HG03095 (cell line): Measurements from ENCODE around the gene LIFR.
"Not testable (repeated sequence)": the region's sequence is repeated elsewhere in the genome, so short reads cannot be mapped to it uniquely, and the experiment has no call there.

Experiments
- ATAC-seq: cut with Tn5 transposase; IDR thresholded peaks from one replicate; pipeline ENCODE4 v1.9.1; 2021; ENCODE audit warnings: moderate library complexity; ENCODE audit not compliant: unreplicated experiment

The LIFR gene

GRCh38 chr5:38582975-38583319 is 26.5 kb upstream of the LIFR start:
- no peak for ATAC-seq

DNA sequence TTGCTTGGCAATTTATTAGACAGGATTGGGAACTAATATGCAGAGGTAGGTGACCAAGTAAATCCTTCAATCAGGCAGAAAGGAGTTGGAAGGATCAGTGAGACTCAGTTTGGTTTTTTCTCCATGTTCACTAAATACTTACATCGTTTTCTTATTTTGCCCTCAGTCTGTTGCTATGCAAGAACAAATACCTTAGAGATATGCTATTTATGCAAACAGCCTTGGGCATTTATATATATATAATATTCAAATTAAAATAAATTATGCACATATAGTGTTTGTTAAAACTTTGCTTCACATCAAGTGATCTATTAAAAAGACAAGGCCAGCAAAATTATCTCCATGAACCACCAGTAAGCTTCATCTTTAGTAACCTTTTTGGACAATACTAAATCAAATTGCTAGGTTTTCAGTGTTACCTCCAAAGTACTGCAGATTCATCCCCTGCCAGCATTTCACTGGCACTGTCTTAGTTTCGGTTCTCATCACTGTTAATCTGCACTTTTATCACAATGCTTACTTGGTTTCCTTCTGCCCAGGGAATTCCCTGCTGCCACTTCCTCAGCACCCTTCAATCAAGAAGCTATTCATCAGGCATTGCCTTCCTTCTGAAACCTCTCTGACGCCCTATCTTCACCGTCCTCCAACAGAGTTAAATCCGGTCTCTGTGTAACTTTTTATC is 26.0 kb upstream of the LIFR start:
- ATAC-seq: no peak

DNA sequence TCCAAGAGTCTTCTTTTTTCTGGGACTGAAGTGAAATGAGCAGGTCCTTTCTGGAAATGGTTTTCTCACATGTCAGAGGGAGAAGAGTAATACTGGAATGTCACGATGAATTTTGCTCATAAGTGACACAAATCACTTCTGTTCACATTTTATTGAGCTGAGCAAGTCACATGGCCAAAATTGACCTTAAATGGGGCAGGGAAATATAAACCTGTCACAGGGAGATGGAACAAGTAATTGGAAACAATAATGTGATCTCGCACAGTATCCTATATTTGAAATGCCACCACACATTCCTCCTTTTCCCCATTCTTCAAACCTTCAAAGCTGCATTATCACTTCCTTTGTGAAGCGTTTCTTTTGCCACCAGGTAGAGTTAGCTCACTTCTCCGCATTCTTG is 25.2 kb upstream of the LIFR start:
- no peak for ATAC-seq

- ATAC-seq: no peak
Measured at GRCh38 chr5:38579105-38579504, 22.7 kb upstream of the LIFR start.

GRCh38 chr5:38576961-38577684 is 20.7 kb upstream of the LIFR start:
- ATAC-seq: no peak

DNA sequence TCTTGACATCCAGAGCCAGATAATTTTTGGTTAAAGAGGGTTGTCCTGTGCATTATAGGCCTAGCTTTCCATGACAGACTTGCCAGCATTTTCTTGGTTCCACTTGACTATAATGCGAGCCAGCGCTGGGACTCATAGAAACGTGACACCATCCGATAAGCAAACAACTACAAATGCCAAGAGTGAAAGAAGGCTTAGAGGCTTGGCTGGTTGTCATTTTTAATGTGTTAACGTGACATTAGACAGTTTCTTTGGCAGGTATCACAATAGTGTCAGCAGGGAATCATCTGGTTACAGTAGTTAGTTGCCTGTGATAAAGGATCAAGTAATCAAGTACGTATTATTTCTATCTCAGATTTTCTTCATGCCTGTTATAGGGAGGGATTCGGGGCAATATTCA is 20.0 kb upstream of the LIFR start:
- ATAC-seq: no peak

GRCh38 chr5:38575476-38575875 is 19.0 kb upstream of the LIFR start:
- ATAC-seq: no peak

DNA sequence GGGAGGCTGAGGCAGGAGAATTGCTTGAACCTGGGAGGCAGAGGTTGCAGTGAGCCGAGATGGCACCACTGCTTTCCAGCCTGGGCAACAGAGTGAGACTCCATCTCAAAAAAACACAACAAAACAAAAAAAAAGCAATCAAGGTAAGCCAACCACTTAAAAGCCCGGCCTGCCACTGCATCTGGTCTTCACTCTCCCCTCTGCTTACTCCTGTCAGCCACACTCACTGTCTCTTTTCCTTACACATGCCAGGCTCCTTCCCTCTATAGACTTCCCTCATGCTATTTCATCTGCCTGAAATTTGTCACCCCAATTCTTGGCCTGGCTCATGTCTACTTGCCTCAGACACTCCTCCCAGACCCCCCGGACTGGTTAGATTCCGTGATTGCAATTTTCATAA is 17.6 kb upstream of the LIFR start:
- ATAC-seq: no peak

DNA sequence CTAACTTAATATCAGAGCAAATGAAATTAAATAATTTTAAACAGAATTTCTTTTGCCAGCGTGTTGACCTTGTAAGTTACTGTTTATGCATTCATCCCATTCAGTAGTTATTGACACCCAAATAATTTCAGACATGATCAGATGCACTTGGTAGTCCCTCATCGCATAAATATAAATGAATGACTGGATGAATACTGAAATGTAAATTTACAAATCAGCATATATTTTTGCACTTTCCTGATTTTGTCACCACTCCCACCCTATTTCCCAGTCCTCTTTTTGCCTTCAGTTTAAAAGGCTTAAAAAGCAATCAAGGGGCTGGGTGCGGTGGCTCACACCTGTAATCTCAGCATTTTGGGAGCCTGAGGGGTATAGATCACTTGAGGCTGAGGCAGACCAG is 17.1 kb upstream of the LIFR start:
- ATAC-seq: no peak

GRCh38 chr5:38569180-38569579 is 12.7 kb upstream of the LIFR start:
- ATAC-seq: no peak

DNA sequence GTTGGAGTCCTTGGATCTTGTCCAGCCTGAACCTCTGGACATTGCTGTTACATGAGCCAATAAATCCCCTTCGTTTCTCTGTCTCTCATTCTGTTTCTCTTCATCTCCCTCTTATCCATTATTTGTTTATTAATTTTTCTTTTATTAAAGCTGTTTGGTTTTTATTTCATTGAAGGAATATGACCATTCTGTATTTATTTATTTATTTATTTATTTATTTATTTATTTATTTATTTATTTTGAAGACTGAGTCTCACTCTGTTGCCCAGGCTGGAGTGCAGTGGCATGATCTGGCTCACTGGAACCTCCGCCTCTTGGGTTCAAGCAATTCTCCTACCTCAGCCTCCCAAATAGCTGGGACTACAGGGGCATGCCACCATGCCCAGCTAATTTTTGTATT is 10.9 kb upstream of the LIFR start:
- not testable (repeated sequence) for ATAC-seq

DNA sequence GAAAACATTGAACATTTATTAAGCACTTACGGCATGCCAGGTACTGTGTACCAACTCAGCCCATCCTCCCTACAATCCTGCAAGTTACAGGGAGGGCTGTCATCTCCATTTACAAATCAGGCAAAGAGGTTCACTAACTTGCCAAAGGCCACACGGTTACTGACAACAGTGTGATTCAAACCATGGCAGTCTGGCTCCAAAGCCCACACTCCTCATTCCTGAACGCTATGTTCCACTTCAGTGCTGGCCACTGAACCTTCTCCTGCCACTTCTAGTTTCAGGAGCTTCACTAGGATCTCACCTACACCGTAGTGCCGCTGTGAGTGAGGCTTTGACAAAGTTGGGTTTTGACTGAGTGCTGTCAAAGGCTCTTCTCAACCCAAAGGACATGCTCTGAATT is 7.2 kb upstream of the LIFR start:
- no peak for ATAC-seq

DNA sequence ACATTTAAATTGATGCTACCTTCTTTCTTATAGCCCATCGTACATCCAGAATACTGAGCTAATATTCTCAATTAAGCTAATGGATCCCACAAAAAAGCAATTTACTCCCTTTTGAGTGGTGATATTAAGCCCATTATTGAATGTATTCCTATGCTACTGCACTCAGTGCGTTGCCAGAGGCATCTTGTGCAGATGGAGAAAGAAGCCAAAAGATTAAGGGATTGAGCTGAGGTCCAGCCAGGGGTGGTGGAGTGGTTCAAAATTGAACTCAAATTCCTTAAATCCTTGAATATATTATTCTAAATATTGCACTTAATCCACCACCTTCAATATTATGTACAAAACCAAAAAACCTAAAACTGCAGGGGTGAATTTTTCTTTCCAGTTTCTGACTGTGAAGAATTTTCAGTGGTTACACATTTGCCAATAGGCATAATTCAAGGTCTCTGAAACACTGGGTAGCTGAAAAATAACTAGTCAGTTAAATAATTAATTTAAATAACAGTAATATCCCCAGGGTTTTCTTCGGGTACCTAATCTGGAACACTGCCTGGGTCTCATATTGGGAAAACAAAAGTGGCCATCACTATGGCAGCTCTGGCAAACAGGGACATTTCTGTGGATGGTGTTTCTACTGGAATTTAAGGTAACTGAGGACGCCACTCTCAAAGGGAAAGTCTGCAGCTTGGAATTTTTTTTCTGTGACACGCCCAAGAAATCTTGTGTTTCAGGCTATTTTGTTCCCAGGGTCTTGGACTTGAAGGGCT is 6.2 kb upstream of the LIFR start:
- ATAC-seq: no peak

DNA sequence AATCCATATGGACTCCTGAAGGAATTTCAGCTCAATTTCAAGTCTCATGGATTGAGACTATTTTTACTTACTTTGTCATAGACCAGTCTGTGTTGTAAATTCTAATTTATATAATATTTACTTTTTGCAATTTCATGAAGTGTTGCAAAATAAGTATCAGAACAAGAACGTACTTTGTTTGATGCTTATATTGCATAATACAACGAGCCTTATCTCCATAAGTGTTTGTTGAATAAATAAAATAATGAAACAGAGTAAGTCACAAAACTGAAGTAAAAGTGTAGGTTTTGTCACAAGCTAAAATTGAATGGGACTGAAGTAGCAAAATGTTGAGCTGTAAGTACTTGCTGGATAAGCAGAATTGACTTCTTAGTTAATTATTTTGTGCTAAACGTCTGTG is 3.0 kb upstream of the LIFR start:
- ATAC-seq: no peak

- ATAC-seq: no peak
Measured at GRCh38 chr5:38557792-38558191, 1.3 kb upstream of the LIFR start.

GRCh38 chr5:38557308-38557710 is 863 bp upstream of the LIFR start:
- ATAC-seq: no peak

DNA sequence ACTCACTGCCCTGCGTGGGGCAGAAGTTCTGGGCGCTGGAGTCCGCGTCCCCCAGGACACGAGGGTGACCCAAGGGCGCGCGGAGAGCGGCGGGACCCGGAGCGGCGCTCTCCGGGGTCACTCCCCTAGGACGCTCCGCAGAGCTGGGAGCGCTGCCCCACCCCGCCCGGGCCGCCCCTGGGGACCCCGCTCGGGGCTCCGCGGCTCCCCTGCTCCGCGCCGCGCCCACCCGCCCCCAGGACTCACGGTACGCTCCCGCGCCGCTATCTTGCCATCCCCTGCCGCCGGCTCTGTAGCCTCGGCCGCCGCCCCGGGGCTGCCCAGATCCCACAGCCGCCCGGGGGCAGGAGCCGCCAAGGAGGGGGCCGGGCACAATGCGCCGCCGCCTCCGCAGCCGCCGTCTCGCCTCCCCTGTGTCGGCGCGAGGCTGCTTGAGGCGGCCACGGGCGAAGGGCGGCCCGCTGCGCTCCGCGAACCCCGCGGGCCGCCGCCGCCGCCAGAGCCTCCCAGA is 303 bp downstream of the LIFR start:
- ATAC-seq: no peak

- ATAC-seq: no peak
Measured at GRCh38 chr5:38555354-38556087, 925 bp downstream of the LIFR start.

GRCh38 chr5:38554861-38555260 is 1.6 kb downstream of the LIFR start:
- no peak for ATAC-seq

- ATAC-seq: no peak
Measured at GRCh38 chr5:38554403-38554802, 2.0 kb downstream of the LIFR start.

- no peak for ATAC-seq
Measured at GRCh38 chr5:38553001-38553521, 3.4 kb downstream of the LIFR start.
